DND-41 (cell line): ENCODE results near the gene EDDM3A.

Experiments
- ATAC-seq: fragments of 200-7000 bp; cut with Tn5 transposase; 3 replicates; pipeline ENCODE4 v1.9.1; 2021; ENCODE audit warnings: low read depth; ENCODE audit not compliant: insufficient read depth
- DNase-seq: peaks from one replicate; pipeline ENCODE4 v3.0.0-alpha.2; 2020
- H2AFZ ChIP-seq: 2 replicates; pipeline ENCODE4 v1.6.0; 2012; ENCODE audit warnings: low read depth, low read length
- H3K27ac ChIP-seq: 2 replicates; pipeline ENCODE4 v1.5.1; 2012; ENCODE audit warnings: low read length, inconsistent platforms
- H3K27me3 ChIP-seq: fragments of 200-600 bp; sonication (generic); 2 replicates; pipeline ENCODE4 v1.6.0; 2012; ENCODE audit warnings: low read length, mild to moderate bottlenecking, inconsistent platforms; ENCODE audit not compliant: insufficient read depth, poor library complexity
- H3K36me3 ChIP-seq: 2 replicates; pipeline ENCODE4 v1.5.1; 2012; ENCODE audit warnings: low read length, inconsistent platforms; ENCODE audit not compliant: insufficient read depth
- H3K4me1 ChIP-seq: 2 replicates; pipeline ENCODE4 v1.5.1; 2012; ENCODE audit warnings: mild to moderate bottlenecking, low read length; ENCODE audit not compliant: insufficient read depth
- H3K4me2 ChIP-seq: 2 replicates; pipeline ENCODE4 v1.6.0; 2012; ENCODE audit warnings: mild to moderate bottlenecking, moderate library complexity, low read length, inconsistent platforms; ENCODE audit not compliant: insufficient read depth
- H3K4me3 ChIP-seq, 2 experiments: fragments of 200-600 bp in 1 of 2; shearing (Covaris generic) in 1 of 2; 2 replicates each; pipeline ENCODE4 v1.5.1; 2012 to 2016; ENCODE audit warnings: inconsistent platforms in 2 of 2, low read length in 2 of 2, mild to moderate bottlenecking in 2 of 2, low read depth in 1 of 2, moderate library complexity in 1 of 2
- H3K79me2 ChIP-seq: 2 replicates; pipeline ENCODE4 v1.6.0; 2012; ENCODE audit warnings: low read length, inconsistent platforms; ENCODE audit not compliant: insufficient read depth
- H3K9ac ChIP-seq: 2 replicates; pipeline ENCODE4 v1.6.0; 2012; ENCODE audit warnings: low read depth, mild to moderate bottlenecking, inconsistent platforms, low read length, moderate library complexity
- H3K9me3 ChIP-seq: 2 replicates; pipeline ENCODE4 v1.5.1; 2012; ENCODE audit warnings: low read length, moderate library complexity, mild to moderate bottlenecking, inconsistent platforms; ENCODE audit not compliant: insufficient read depth, severe bottlenecking
- H4K20me1 ChIP-seq: 2 replicates; pipeline ENCODE4 v1.6.0; 2012; ENCODE audit warnings: low read length; ENCODE audit not compliant: insufficient read depth
- EZH2 ChIP-seq: IDR thresholded peaks from 3 replicates; pipeline ENCODE4 v1.6.1; 2012; ENCODE audit warnings: borderline replicate concordance, low read depth, mild to moderate bottlenecking, moderate library complexity, low read length, inconsistent platforms; ENCODE audit not compliant: severe bottlenecking
- TF ChIP-seq, protein P1 (sequence below): IDR thresholded peaks from 2 replicates; pipeline ENCODE4 v1.5.1; 2012; ENCODE audit warnings: borderline replicate concordance, low read length, moderate library complexity, mild to moderate bottlenecking; ENCODE audit not compliant: poor library complexity, severe bottlenecking; ENCODE audit errors: extremely low read depth

Gene EDDM3A

GRCh38 chr14:20745571-20746358, at the start of gene EDDM3A:
Gene EDDM3A (plus strand): TSS chr14:20745887. CDS start chr14:20747581, 1,694 bp downstream.
- Histone ChIP-seq H3K79me2 (no peaks in the 10 kb centered on the region), H3K4me3 (no peak within 1 kb of the TSS), H3K4me2 (no peak within 1 kb of the TSS), H4K20me1 (no peaks in the 10 kb centered on the region), H3K27me3 (peaks cover 3% of the 10 kb centered on the region), H3K4me1 (no peaks in the 10 kb centered on the region), H3K27ac (no peak within 1 kb of the TSS), H3K9me3 (no peaks in the 10 kb centered on the region), H3K36me3 (no peaks in the 10 kb centered on the region), H2AFZ (no peak within 1 kb of the TSS), H3K9ac (no peak within 1 kb of the TSS)
- ATAC-seq, result no peak
- no peak for DNase-seq
- no peak for TF ChIP-seq EZH2
- TF ChIP-seq, protein P1, sequence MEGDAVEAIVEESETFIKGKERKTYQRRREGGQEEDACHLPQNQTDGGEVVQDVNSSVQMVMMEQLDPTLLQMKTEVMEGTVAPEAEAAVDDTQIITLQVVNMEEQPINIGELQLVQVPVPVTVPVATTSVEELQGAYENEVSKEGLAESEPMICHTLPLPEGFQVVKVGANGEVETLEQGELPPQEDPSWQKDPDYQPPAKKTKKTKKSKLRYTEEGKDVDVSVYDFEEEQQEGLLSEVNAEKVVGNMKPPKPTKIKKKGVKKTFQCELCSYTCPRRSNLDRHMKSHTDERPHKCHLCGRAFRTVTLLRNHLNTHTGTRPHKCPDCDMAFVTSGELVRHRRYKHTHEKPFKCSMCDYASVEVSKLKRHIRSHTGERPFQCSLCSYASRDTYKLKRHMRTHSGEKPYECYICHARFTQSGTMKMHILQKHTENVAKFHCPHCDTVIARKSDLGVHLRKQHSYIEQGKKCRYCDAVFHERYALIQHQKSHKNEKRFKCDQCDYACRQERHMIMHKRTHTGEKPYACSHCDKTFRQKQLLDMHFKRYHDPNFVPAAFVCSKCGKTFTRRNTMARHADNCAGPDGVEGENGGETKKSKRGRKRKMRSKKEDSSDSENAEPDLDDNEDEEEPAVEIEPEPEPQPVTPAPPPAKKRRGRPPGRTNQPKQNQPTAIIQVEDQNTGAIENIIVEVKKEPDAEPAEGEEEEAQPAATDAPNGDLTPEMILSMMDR, result no peak

GRCh38 chr14:20696764-20697163, 48.9 kb upstream of the EDDM3A start:
- Histone ChIP-seq H3K4me3 (no peak overlapping the region), H4K20me1 (no peaks in the 10 kb centered on the region), H3K27me3 (no peaks in the 10 kb centered on the region), H3K4me2 (no peak overlapping the region), H3K27ac (no peak overlapping the region), H3K79me2 (no peaks in the 10 kb centered on the region), H3K9me3 (no peaks in the 10 kb centered on the region), H3K9ac (no peak overlapping the region), H3K4me1 (no peaks in the 10 kb centered on the region), H2AFZ (no peak overlapping the region), H3K36me3 (no peaks in the 10 kb centered on the region)
- TF ChIP-seq EZH2, result no peak
- TF ChIP-seq, protein P1, result no peak
- ATAC-seq, result no peak
- DNase-seq, result no peak

DNA sequence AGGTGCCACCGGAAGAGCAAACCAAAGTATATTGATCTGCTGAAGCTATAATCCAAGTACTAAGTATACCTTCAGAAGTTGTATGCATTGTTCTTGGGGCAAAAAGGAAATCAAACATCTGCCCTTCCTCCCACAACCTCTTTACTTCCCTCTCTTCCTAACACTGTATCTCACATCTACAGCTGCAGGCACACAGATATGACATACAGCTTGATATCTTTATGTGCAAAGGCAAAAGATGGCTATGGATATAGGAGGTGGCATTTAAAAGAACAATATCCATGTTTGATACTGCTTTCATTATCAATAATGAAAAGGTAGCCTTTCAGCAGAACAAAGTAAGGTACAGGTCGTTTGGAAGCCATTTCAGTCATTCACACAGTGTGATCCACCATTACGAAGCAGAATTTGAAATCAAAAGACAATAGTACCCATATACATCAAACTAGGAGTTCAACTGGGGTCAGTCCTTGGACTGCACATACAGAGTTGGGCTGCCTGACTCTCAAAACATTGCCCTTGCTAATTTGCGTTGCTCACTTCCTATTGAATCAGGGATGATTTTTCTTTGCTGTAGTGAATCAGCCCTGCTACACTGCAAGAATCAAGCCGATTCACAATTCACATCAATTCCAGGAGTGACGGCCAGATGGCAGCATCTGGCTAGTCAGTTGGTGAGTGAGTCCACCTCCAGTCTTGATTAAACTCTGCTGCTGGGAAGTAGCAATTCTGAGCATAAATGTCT, 48.2 kb upstream of the EDDM3A start:
- no peak overlapping the region; the same call in 1 of the 2 replicates for H2AFZ ChIP-seq
- ATAC-seq, result peak; percentile 90

More for the DNA sequence above, 48.2 kb upstream of the EDDM3A start:
- Histone ChIP-seq H3K27ac (no peak overlapping the region), H3K4me2 (no peak overlapping the region), H3K9ac (no peak overlapping the region), H3K9me3 (no peaks in the 10 kb centered on the region), H3K27me3 (no peaks in the 10 kb centered on the region), H3K79me2 (no peaks in the 10 kb centered on the region), H3K4me3 (no peak overlapping the region), H3K36me3 (no peaks in the 10 kb centered on the region), H3K4me1 (no peaks in the 10 kb centered on the region), H4K20me1 (no peaks in the 10 kb centered on the region)
- TF ChIP-seq EZH2, result no peak
- TF ChIP-seq, protein P1, result peak; percentile 84
- peak; percentile 71 for DNase-seq
